HG02678 (cell line): Measurements from ENCODE around the gene CUBN.

Experiments used
- ATAC-seq: cut with Tn5 transposase; IDR thresholded peaks from one replicate; pipeline ENCODE4 v1.9.1; 2021; ENCODE audit warnings: mild to moderate bottlenecking, moderate library complexity; ENCODE audit not compliant: unreplicated experiment

CUBN gene

DNA sequence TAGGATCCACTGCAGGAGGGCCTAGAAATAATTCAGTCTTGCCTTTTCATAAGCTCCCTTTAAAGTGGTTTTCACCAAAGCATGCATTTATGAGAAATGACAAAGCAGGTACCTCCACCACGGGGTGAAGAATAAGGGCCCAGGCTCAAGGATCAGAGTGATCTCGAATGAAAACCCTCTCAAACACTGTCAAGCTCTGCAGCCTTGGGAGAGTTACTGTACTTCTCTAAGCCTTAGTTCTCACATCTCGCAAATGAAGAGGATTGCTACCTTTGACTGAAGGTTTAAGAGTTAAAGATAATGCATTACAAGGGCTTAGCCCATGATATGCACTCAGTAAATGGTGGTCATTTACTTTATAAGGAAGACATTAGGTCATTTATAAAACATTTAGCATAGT, 81.7 kb downstream of the CUBN start:
- no peak for ATAC-seq

DNA sequence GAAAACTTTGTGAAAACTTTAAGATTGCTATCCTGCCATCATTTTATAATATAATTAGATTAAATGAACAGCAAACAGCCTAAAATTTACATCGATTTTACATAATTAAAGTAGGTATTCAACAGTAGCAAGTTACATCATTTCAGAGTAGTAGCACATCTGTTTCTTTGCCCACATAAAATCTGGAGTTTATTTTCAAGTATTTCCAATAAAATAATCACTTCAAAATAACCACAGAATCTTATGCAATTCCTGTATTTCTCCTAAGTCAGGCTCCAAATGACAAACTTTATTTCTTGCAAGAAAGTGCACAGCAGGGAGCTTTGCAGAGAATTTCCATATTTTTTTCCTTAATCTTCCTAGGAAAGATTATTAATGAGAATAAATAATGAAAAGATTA, 82.6 kb downstream of the CUBN start:
- ATAC-seq = no peak

DNA sequence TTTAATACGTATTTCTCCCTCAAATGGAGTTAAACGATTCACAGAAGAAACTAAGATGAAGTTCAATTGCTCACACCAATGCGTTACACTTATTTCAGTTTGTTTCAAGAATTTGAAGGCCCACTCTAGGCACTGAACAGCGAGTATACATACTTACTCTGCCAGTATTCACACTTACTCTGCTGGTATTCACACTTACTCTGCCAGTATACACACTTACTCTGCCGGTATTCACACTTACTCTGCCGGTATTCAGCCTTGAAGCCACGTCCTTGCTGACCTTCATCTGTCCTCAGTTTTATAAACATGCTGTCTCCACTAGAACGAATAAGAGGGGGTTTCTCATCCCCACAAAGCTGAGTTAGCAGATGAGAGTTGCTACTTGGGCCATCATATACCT, 86.0 kb downstream of the CUBN start:
- no peak for ATAC-seq

DNA sequence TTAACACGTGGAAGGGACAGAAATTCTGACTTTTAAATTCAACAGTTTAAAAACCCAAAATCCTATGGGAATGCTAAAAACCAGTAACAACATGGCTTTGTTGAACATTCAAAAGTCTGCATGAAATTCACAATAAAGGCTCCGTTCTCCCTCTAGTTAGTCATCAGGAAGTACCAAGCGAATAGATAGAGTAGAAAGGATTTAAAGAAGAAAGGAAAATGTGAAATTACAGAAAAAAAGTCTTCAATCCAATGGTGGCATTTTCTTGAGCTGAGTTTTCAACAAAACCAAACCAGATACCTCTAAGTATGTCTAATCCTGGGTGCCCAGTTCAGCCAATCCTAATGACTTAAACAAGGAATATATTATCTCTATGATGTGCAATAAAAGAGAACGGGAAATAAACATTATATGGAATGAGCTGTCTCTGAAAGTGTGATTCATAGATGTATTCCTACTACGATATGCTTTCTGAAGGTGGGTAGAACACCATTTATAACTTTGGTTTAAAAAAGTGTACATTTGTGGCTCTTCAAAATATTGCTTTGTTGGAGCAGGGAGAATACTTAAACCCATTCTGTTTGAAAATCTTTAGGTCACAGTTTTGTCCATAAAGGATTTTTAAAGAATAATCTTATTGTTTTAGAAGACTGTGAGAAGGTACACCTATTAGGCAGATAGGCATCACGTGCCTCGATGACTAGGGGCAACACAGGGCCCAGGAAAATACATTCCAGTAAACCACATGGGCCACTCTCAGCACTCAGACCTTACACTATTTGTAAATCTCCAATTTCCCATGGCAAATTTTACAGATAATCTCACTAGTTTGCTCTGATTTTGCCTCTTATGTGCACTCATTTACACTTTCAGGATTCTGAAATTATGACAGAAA, 87.7 kb downstream of the CUBN start:
- no peak for ATAC-seq

DNA sequence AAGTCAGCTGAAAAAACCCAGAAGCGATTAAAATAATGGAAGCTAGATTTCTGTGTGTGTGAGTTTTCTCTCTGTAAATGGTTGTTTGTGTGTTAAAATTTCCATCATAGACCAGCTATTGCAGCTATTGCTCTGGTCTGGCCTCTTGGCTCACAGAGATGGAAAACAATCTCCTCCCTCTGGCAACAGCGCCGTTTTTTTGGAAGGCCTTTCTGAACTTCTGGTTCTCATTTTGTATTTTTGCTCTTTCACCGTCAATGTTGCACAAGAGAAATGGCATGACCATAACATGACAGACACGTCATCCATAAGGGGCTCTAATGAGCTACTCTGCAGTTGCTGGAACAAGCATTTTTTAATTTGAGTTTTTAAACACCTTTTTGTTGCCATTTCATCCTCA, 91.0 kb downstream of the CUBN start:
- ATAC-seq = no peak

DNA sequence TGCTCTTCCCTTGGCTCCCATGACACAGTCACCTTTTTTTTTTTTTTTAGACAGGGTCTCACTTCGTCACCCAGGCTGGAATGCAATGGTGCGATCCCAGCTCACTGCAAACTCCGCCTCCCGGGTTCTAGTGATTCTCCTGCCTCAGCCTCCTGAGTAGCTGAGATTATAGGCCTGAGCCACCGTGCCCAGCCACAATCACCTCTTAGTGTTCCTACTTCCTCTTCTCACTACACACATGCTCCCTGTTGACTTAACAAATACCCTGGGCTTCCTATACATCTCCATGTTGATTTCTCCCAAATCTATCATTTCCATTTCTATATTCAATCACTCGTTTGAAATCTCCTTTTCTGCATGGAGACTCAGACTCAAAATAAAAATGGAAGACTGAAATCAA, 91.7 kb downstream of the CUBN start:
- no peak for ATAC-seq

DNA sequence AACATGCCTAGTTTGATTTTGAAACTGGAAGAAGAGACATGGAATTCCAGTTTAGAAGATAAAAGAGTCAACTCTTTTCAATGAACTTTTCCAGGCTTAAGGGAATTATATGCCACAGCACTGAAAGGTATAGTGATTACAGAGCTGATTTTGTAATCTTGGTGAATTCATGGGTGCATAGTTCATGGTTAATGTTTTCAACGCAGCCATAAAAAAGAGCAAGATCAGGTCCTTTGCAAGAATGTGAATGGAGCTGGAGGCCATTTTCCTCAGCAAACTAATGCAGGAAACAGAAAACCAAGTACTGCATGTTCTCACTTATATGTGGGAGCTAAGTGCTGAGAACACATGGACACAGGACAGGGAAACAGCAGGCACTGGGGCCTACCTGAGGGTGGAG, 94.2 kb downstream of the CUBN start:
- ATAC-seq = no peak

DNA sequence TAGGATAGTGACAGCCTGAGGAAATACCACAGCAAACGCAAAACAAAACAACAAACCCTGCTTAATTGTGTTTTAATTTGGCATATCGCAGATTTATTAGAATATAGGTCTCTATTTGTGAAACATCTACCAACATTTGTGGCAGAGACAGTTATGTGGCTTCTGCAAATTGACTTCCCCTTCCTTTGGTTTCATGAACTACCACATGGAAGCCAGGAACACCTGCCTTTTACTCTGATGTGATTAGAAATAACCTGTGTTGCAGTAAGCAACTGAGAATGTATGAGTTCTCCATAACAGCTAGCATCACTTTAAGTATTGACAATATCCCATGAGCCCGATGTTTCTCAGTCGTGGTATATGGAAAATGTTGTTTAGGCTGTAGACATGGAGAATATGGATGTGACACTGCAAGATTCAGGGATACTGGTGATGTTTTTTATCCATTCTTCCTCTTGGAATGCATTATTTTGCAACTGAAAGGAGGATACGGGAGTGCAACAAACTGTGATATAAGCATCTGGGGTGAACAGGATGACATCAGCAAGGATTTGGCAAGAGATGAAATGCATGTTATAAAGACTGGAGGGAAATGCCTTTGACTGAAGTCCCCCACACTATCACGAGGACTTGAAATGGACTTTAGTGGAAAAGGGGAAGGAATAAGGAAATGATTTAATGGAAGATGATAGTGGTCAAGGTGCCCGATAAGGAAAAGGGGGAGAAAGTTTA, 95.9 kb downstream of the CUBN start:
- ATAC-seq = no peak

DNA sequence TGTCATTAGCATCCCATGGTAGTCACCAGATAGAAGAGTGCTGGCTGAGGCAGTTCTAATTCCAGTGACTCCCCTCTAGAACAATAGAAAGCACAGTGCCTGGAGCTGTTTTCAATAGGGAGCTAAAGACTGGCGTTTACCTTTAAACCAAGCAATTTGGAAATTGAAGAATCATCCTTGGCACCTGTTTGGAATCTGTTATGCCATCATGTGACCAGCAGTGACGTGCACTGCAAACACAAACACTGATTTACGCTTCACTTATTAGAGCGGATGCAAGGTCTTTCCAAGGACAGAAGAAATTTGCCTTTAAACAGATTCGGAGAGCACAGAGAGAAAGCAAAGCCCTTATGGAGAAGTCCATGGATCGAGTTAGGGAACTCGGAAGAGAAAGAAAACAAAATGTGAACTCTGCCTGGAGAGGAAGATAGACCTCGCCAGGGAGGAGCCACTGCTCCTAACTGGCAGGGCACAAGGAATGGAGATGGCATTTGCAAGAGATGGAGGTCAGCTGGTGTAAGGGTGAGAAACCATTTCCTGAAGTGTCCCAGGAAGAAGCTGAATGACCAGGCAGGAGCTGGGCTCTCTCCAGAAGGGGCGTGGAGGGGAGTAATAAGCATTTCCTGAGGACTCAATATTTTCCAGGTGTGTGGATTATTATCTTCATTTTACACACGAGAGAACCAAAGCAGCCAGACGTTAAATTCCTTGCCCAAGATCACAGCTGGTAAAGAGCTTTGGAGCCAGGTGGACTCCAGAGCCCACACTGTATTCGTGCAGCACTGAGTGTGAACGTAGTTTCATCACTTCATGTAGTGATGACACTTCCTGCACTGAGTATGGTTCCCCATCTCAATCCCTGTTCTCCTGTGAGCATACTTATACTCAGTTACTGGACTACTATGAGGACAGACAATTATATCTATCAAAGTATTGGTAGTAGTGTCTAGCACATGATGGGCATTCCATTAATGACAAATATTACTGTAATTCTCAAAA, 97.7 kb downstream of the CUBN start:
- ATAC-seq = no peak

DNA sequence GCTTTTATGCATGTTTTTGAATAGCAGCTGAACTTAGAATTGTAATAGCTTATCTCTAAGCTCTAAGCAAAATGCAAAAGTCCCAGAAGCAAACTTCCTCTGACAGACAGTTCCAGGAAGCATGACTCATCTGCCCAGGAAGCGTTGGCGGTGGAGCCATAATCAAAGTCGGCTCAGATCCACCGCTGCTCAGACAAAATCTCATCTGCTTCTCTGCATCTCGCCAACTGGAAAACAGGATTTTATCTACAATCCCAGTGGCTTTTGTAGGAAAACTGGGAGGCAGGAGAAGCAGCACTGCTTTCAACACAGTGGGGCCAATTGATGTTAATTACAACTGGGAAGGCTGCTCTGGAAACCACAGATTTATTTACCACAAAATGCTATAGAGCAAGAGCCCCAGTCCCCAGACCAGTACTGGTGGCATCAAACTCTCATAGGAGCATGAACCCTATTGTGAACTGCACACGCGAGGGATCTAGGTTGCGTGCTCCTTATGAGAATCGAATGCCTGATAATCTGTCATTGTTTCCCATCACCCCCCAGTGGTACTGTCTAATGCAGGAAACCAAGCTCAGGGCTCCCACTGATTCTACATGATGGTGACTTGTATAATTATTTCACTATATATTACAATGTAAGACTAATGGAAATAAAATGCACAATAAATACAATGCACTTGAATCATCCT, 99.9 kb downstream of the CUBN start:
- ATAC-seq = no peak

DNA sequence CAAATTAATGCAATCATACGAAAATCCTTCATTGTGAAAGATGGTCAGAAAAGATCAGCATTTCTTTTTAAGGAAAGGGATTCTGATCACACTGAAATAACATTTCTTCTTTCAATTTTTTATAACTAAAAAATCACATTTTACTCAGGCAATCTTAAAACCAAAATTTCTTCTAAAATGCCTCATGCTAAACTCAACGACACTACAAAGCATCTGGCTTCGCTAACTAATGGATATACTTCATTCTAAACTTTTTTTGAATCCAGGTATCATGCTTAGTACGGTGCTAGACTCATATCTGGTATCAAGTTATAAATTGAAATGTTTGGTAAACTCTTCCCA, 100.4 kb downstream of the CUBN start:
- ATAC-seq = no peak

DNA sequence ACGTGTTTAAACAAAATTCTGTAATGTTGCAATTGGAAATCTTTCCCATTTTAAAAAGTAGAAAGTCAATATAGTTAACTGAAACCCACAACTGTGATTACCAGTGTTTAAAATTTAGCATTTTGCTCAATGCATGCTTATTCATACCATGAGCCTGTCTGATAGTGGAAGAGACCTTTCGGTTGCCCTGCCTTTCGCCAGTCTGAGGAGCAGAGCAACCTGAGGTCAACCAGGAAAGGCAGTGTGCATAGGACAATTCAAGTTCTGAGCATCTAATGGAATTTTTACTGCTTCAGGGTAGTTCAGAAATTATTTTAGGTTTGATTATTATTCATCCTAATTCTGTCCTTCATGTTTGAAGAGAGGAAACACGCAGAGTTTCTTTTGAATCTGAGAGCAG, 100.8 kb downstream of the CUBN start:
- no peak for ATAC-seq

DNA sequence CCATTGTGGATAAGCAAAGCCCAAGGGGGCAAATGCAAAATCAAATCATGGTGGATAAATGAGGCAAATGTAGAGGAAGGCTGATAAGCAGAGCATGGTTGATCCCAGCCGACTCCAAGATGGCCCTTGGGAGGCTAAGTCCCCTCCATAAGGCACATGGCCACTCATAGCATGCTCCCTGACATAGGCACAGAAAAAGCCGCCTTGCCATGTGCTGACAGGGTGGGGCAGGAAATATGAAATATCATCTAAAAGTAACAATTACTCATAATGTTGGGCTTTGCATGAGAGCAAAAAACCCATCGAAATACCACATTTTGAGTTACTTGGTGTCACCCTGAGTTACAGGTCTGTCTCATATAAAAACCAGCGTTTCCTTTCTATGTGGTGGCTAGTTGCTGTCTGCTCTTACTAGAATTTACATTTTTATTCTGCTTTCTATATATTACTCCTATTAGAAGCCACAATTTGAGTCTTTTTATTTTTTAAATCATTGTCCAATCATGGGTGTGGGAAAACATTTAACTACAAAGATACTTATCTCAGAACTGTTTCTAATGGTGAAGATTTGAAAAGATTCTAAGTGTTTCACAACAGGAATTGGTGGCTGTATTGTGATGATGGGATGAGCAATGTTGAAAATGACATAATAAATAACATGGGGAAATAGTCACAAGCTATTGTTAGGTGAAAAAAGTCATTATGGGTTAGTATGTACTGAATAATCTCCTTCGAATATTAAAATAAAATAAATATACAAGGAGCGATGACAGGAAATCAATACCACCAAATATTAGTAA, 102.7 kb downstream of the CUBN start:
- ATAC-seq = peak; percentile 46

DNA sequence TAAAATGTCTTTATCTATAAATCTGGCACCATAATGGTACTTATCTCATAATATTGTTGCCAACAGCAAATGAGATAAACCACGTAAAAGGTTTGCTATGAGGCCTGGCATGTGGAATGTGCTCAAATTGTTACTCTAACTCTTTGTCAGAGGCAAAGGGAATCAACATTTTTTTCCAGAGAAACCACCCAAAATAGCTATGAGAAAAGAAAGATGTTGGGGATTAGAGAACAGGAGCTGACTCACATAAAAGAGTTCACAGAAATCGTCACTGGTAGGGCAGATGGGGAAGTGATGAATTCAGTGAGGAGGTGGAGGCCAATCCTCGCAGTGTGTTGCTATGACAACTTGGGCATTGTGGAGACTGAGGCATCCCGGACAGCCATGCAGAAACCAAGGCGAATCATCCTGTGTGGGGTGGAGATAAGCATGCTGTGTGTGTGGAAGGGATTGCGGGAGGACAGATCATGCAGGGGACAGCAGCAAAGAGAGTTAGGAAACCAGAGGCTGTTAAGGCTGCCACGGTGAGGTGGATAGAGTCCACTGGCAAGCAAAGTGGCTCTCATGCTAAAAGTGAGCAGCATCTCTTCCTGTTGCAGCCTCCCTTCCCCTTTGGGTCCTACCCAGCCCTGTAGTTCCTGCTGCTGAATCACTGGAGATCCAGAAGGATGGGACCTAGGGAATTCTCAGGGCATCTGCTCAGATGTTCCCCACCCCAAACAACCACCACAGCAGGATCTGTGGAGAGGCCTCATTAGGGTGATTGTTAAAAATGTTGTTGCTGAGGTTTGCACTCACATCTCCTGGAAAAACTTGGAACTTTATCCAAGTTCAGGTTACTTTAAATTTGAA, 103.9 kb downstream of the CUBN start:
- ATAC-seq = no peak

DNA sequence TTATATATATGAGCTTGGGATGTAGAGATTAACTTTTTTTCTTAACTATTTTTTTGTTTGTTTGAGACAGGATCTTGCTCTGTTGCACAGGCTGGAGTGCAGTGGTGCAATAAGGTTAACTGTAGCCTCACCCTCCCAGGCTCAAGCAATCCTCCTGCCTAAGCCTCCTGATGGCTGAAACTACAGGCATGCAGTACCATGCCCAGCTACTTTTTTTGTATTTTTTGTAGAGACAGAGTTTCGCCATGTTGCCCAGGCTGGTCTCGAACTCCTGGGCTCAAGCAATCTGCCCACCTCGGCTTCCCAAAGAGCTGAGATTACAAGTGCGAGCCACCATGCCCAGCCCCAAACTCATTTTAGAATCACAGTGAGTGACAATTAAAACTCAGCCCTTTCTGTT, 105.2 kb downstream of the CUBN start:
- ATAC-seq = no peak

DNA sequence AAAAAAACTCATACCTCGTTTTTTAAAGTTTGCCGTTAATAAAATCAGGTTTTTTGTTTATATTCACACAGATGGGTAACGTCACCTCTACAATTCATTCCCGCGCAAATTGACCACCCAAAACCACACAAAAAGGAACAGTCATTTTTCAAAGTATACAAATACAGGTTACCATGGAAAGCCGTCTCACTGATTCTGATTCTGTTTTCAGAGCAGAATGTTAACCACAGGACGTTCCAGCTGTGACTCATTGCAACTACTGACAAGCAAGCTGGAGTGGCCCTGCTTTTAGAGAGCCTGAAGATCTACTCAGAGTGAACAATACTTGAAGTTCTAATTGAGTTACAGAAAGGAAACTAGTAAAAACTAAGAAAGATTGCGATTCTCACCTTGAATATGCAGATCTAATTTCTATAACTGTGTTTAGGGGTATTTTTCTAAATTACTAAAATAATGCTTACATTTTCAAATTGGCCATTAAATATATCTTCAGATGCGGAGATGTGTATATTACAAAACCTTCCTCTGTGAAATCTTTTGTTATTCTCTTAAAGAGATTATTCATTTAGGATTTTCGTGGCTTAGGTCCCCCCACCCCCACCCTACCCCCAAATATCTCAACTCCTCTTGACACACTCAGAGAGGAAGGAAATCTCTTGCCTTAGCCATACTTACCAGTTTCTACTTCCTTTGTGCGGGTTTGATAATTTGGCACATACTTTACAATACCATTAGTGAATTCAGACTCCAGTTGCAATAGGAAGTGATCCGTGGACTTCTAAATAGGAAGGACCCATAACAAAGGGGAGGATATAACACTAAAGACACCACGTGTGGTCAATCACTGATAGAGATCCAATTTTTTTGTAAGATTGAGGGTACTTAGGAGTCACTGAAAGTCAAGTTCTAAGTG, 106.0 kb downstream of the CUBN start:
- peak; percentile 94 for ATAC-seq

DNA sequence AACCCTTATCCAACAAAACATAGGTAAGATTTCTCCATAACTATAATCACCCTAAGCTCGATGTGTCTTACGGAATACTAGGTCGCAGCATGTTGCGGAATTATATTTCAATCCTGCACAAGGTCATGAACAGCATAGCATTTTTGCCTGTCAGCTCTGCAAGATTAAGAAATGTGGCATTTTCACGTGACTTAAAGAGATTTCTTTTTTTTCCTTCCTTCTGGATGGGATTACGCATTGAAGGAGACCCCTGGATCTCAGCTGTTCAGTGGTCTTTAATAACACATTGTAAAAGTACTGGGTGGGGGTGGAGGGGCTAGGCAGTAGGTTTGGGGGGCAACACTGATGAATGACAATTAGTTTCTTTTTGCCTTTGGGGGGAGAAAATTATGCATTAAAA, 106.7 kb downstream of the CUBN start:
- ATAC-seq = no peak

DNA sequence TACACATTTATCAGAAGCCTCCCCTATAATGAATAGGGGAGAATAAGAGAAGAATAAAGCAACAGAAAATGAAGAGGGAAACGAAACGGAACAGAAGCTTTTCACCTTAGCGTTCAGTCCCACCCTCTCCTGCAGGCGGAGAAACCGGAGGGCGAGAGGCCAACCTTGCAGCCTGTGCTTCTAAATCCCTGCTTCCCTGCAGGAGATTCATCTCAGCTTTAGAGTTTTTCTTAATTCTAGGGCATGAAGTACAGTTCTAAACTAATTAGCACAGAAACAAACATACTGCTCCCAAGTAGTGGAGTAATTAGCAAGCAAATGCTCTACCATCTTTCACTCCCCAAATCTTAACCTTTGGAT, 107.2 kb downstream of the CUBN start:
- ATAC-seq = no peak
